Astrocyte (in vitro differentiated cells and primary cell): ENCODE measurements around the gene VSTM2B.

Source experiments
- EZH2 ChIP-seq: IDR thresholded peaks from 2 replicates; pipeline ENCODE4 v1.6.1; 2012; ENCODE audit warnings: mild to moderate bottlenecking, low read length, inconsistent platforms; ENCODE audit not compliant: insufficient read depth
- TF ChIP-seq, protein P1 (sequence below): IDR thresholded peaks from 2 replicates; pipeline ENCODE4 v1.5.1; 2011; ENCODE audit warnings: low read depth, mild to moderate bottlenecking, inconsistent platforms, low read length, moderate library complexity; ENCODE audit not compliant: insufficient read depth

- no peak for TF ChIP-seq EZH2
- TF ChIP-seq, protein P1, sequence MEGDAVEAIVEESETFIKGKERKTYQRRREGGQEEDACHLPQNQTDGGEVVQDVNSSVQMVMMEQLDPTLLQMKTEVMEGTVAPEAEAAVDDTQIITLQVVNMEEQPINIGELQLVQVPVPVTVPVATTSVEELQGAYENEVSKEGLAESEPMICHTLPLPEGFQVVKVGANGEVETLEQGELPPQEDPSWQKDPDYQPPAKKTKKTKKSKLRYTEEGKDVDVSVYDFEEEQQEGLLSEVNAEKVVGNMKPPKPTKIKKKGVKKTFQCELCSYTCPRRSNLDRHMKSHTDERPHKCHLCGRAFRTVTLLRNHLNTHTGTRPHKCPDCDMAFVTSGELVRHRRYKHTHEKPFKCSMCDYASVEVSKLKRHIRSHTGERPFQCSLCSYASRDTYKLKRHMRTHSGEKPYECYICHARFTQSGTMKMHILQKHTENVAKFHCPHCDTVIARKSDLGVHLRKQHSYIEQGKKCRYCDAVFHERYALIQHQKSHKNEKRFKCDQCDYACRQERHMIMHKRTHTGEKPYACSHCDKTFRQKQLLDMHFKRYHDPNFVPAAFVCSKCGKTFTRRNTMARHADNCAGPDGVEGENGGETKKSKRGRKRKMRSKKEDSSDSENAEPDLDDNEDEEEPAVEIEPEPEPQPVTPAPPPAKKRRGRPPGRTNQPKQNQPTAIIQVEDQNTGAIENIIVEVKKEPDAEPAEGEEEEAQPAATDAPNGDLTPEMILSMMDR: no peak
These were observed 86.3 kb downstream of the VSTM2B start for GRCh38 chr19:29612121-29612520.
